Measurements from ENCODE around the gene CFAP251. TPM values are rescaled to one million over a fixed set of nuclear protein-coding genes. Genes with fewer than 3 reads are reported as not detected.

The CFAP251 gene
- total RNA-seq, 4 donors from 2014 or later, result 0.34 to 2.9 (median 2.2) TPM

DNA sequence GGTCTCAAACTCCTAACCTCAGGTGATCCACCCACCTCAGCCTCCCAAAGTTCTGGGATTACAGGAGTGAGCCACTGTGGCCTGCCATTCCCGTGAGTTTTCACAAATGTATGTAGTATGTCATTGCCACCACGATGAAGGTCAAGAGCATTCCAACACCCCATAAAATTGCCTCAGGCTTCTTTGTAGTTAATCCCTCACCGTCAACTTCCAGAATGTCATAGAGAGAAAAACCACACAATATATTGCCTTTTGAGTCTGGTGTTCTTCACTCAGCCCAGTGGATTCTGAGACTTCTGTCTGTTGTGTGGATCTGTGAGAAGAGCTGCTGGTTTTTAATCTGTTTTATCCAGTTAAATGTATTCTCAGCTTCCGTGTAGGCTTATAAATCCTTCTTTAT lies 12.6 kb upstream of the CFAP251 start:
- H3K36me3 ChIP-seq, result peaks cover 5 to 100% (median 34%) of the 10 kb centered on the region in 3 donors
- WGBS, 2 donors, result 30 to 64% methylated on average over 4 of the region's 4 CpGs
- no peaks in the 10 kb centered on the region for H3K9me3 ChIP-seq

DNA sequence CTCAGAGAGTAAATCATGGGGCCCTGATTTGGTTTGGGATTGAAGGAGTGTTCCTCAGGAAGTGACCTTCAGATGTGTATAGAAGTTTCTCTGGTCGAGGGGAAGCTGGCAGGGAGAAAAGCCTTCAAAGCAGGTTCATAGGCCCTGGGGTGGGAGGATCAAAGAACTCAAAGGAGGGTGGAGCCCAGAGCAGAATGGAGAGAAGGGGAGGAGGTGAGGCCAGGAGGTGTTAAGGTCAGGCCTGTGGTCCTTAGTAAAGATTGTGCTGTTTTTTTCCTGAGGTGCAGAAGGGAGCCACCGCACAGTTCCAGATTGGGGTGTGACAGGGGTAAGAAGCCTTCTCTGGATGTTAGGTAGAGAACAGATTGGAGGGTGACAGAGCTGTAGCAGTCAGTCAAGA lies 9.7 kb upstream of the CFAP251 start:
- no peak for DNase-seq
- Histone ChIP-seq H3K9me3 (no peaks in the 10 kb centered on the region), H3K27ac (no peak overlapping the region), H3K4me3 (no peak overlapping the region), H3K27me3 (no peaks in the 10 kb centered on the region), H3K36me3 (peaks cover 0 to 99% (median 23%) of the 10 kb centered on the region in 3 donors), H3K4me1 (no peaks in the 10 kb centered on the region)
- TF ChIP-seq, protein P1, sequence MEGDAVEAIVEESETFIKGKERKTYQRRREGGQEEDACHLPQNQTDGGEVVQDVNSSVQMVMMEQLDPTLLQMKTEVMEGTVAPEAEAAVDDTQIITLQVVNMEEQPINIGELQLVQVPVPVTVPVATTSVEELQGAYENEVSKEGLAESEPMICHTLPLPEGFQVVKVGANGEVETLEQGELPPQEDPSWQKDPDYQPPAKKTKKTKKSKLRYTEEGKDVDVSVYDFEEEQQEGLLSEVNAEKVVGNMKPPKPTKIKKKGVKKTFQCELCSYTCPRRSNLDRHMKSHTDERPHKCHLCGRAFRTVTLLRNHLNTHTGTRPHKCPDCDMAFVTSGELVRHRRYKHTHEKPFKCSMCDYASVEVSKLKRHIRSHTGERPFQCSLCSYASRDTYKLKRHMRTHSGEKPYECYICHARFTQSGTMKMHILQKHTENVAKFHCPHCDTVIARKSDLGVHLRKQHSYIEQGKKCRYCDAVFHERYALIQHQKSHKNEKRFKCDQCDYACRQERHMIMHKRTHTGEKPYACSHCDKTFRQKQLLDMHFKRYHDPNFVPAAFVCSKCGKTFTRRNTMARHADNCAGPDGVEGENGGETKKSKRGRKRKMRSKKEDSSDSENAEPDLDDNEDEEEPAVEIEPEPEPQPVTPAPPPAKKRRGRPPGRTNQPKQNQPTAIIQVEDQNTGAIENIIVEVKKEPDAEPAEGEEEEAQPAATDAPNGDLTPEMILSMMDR (IDR thresholded peaks at IDR 0.05), result no peak
- TF ChIP-seq POLR2A (IDR thresholded peaks at IDR 0.05), result no peak
- intact Hi-C loops (cut with DNase I), result no loop called here
- 67 to 71% methylated on average over 2 of the region's 2 CpGs for WGBS, 2 donors

More for the DNA sequence above, 12.6 kb upstream of the CFAP251 start:
- Histone ChIP-seq H3K4me3 (no peak overlapping the region), H3K27ac (no peak overlapping the region), H3K27me3 (no peaks in the 10 kb centered on the region), H3K4me1 (no peaks in the 10 kb centered on the region)
- intact Hi-C loops (cut with DNase I), result no loop called here
- no peak for DNase-seq
- TF ChIP-seq, protein P1 (IDR thresholded peaks at IDR 0.05), result no peak
- TF ChIP-seq POLR2A (IDR thresholded peaks at IDR 0.05), result no peak

DNA sequence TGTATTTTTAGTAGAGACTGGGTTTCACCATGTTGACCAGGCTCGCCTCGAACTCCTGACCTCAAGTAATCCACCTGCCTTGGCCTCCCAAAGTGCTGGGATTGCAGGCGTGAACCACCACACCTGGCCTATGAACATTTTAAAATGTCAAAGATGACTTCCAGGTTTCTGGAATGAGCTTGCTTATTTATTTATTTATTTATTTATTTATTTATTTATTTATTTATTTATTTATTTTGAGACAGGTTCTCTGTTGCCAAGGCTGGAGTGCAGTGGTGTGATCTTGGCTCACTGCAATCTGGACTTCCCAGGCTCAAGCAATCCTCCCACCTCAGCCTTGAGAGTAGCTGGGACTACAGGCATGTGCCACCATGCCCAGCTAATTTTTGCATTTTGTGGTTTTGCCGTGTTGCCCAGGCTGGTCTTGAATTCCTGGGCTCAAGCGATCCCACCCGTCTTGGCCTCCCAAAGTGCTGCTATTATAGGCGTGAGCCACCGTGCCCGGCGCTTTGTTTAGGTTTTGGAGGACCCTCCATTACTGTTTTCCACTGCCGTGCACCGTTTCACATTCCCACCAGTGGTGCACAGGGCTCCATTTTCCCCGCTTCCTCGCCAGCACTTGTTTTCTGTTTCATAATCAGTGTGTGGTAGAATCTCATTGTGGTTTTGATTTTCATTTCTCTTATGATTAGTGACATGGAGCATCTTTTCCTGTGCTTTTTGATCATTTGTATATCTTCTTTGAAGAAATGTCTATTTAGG lies 6.4 kb upstream of the CFAP251 start:
- no peaks in the 10 kb centered on the region for H3K4me1 ChIP-seq
- no peak overlapping the region for H3K4me3 ChIP-seq
- intact Hi-C loops (cut with DNase I), result loop anchor here (10.0 kb wide), 1 partner anchor 113 kb away; the partner anchor contains the start of gene BCL7A
- peaks cover 4 to 99% (median 16%) of the 10 kb centered on the region in 3 donors for H3K36me3 ChIP-seq
- DNase-seq, result no peak
- H3K27me3 ChIP-seq, result no peaks in the 10 kb centered on the region
- no peak overlapping the region for H3K27ac ChIP-seq
- no peaks in the 10 kb centered on the region for H3K9me3 ChIP-seq
- WGBS, 2 donors, result 62 to 73% methylated on average over 14 of the region's 14 CpGs
- TF ChIP-seq, protein P1 (IDR thresholded peaks at IDR 0.05), result no peak
- TF ChIP-seq POLR2A (IDR thresholded peaks at IDR 0.05), result no peak

DNA sequence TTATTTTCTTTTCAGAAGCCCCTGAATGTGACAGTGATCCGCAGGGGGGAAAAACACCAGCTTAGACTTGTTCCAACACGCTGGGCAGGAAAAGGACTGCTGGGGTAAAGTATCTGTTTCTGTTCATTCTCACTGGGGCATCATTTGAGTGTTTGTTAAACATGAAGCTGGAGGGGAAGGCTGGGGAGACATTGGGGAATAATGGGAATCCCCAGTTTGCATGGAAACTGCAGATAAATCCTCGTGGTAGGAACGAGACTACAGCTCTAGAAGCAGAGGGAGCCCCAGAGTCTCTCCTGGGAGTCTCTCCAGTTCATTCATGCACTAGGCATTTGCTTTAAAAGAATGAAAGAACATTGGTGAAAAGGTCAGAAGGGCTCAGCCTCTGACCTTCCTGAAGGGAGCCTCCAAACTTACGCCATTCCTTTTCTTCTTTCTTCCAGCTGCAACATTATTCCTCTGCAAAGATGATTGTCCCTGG lies 2.5 kb upstream of the CFAP251 start:
- intact Hi-C loops (cut with DNase I), result loop anchor here (10.0 kb wide), 1 partner anchor 109 kb away; the partner anchor contains the start of gene BCL7A
- no peak for DNase-seq
- Histone ChIP-seq H3K9me3 (no peaks in the 10 kb centered on the region), H3K4me3 (no peak overlapping the region), H3K27me3 (no peaks in the 10 kb centered on the region), H3K27ac (no peak overlapping the region), H3K4me1 (peaks cover 3 to 13% (median 3%) of the 10 kb centered on the region in 3 donors), H3K36me3 (peaks cover 4 to 78% (median 8%) of the 10 kb centered on the region in 3 donors)
- TF ChIP-seq POLR2A (IDR thresholded peaks at IDR 0.05), result no peak
- TF ChIP-seq, protein P1 (IDR thresholded peaks at IDR 0.05), result no peak
- WGBS, 2 donors, result 48 to 53% methylated on average over 5 of the region's 5 CpGs

DNA sequence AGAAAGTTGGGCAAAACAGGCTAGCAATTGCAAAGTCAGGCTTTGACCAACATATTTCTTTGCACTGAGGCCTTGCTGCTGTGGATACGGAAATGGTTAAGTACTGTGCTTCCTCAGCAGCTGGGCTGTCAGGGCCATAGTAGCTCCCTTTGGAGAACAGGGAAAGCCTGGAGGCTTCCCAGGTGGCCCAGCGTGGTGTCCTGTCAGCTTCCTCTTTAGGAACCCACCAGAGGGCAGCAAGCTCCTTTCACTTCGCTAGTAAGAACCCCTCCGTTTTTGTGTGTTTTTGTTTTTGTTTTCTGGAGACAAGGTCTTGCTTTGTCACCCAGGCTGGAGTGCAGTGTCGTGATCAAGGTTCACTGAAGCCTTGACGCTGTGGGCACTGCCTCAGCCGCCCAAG lies 1.7 kb upstream of the CFAP251 start:
- Histone ChIP-seq H3K27ac (no peak overlapping the region), H3K36me3 (peaks cover 4 to 69% (median 8%) of the 10 kb centered on the region in 3 donors), H3K27me3 (no peaks in the 10 kb centered on the region), H3K4me1 (peaks cover 3 to 13% (median 3%) of the 10 kb centered on the region in 3 donors), H3K4me3 (no peak overlapping the region), H3K9me3 (no peaks in the 10 kb centered on the region)
- 68 to 89% methylated on average over 3 to 7 of the region's 7 CpGs for WGBS, 2 donors
- DNase-seq, result no peak
- intact Hi-C loops (cut with DNase I), result loop anchor here (10.0 kb wide), 1 partner anchor 108 kb away; the partner anchor contains the start of gene BCL7A
- TF ChIP-seq POLR2A (IDR thresholded peaks at IDR 0.05), result no peak
- TF ChIP-seq, protein P1 (IDR thresholded peaks at IDR 0.05), result no peak

All from esophagus squamous epithelium (tissue), 5 donors.